COR-L47 (cell line): Measurements from ENCODE around the gene MTMR12.

Experiments used
- DNase-seq: peaks from one replicate; lab custom pipeline; 2025; lab: John Stamatoyannopoulos, UW

The MTMR12 gene

GRCh38 chr5:32312595-32313332, at the start of gene MTMR12:
Gene MTMR12, minus strand, starts transcription at chr5:32312939. Its CDS starts 101 bp downstream, at chr5:32312838.
- peak; percentile 99 for DNase-seq

GRCh38 chr5:32362527-32362926, 49.8 kb upstream of the MTMR12 start:
- DNase-seq: no peak

- no peak for DNase-seq
Observed at GRCh38 chr5:32360906-32361305, 48.2 kb upstream of the MTMR12 start.

GRCh38 chr5:32358611-32359010, 45.9 kb upstream of the MTMR12 start:
- DNase-seq: no peak

GRCh38 chr5:32357658-32358057, 44.9 kb upstream of the MTMR12 start:
- no peak for DNase-seq

- DNase-seq: no peak
Observed at GRCh38 chr5:32355686-32356085, 42.9 kb upstream of the MTMR12 start.

- DNase-seq: no peak
Observed at GRCh38 chr5:32353420-32353819, 40.7 kb upstream of the MTMR12 start.

- no peak for DNase-seq
Observed at GRCh38 chr5:32352685-32353084, 39.9 kb upstream of the MTMR12 start.

- no peak for DNase-seq
Observed at GRCh38 chr5:32346869-32347268, 34.1 kb upstream of the MTMR12 start.

- DNase-seq: no peak
Observed at GRCh38 chr5:32343058-32343672, 30.4 kb upstream of the MTMR12 start.

- peak; percentile 43 for DNase-seq
Observed at GRCh38 chr5:32342656-32343055, 29.9 kb upstream of the MTMR12 start.

GRCh38 chr5:32339878-32340277, 27.1 kb upstream of the MTMR12 start:
- no peak for DNase-seq

- peak; percentile 10 for DNase-seq
Observed at GRCh38 chr5:32339198-32339597, 26.5 kb upstream of the MTMR12 start.

- no peak for DNase-seq
Observed at GRCh38 chr5:32332966-32333365, 20.2 kb upstream of the MTMR12 start.

GRCh38 chr5:32332361-32332760, 19.6 kb upstream of the MTMR12 start:
- DNase-seq: no peak

- no peak for DNase-seq
Observed at GRCh38 chr5:32331935-32332274, 19.2 kb upstream of the MTMR12 start.

- no peak for DNase-seq
Observed at GRCh38 chr5:32331217-32331934, 18.6 kb upstream of the MTMR12 start.

GRCh38 chr5:32330126-32330971, 17.6 kb upstream of the MTMR12 start:
- DNase-seq: no peak

GRCh38 chr5:32329395-32329834, 16.7 kb upstream of the MTMR12 start:
- DNase-seq: peak; percentile 10

GRCh38 chr5:32326216-32326772, 13.6 kb upstream of the MTMR12 start:
- no peak for DNase-seq

GRCh38 chr5:32325616-32326015, 12.9 kb upstream of the MTMR12 start:
- DNase-seq: no peak

- DNase-seq: no peak
Observed at GRCh38 chr5:32325062-32325461, 12.3 kb upstream of the MTMR12 start.
